HUES48 (cell line): ENCODE measurements around the gene ADGRL3.

Experiments used
- H3K27ac ChIP-seq: one replicate; pipeline ENCODE4 v1.7.0; 2013; ENCODE audit warnings: low read depth, low read length, inconsistent platforms
- H3K27me3 ChIP-seq: 2 replicates; pipeline ENCODE4 v1.6.1; 2013; ENCODE audit warnings: mild to moderate bottlenecking, low read length; ENCODE audit not compliant: control insufficient read depth, insufficient read depth
- H3K36me3 ChIP-seq: 2 replicates; pipeline ENCODE4 v1.6.1; 2013; ENCODE audit warnings: low read length; ENCODE audit not compliant: control insufficient read depth, insufficient read depth
- H3K4me1 ChIP-seq: 2 replicates; pipeline ENCODE4 v1.6.1; 2013; ENCODE audit warnings: mild to moderate bottlenecking, low read length; ENCODE audit not compliant: control insufficient read depth, insufficient read depth
- H3K4me3 ChIP-seq: 2 replicates; pipeline ENCODE4 v1.5.1; 2013; ENCODE audit warnings: mild to moderate bottlenecking, low read depth, low read length
- H3K9ac ChIP-seq: 2 replicates; pipeline ENCODE4 v1.6.1; 2013; ENCODE audit warnings: mild to moderate bottlenecking, low read depth, low read length, moderate library complexity
- H3K9me3 ChIP-seq: 2 replicates; pipeline ENCODE4 v1.6.1; 2013; ENCODE audit warnings: low read length; ENCODE audit not compliant: control insufficient read depth, insufficient read depth

ADGRL3 gene

DNA sequence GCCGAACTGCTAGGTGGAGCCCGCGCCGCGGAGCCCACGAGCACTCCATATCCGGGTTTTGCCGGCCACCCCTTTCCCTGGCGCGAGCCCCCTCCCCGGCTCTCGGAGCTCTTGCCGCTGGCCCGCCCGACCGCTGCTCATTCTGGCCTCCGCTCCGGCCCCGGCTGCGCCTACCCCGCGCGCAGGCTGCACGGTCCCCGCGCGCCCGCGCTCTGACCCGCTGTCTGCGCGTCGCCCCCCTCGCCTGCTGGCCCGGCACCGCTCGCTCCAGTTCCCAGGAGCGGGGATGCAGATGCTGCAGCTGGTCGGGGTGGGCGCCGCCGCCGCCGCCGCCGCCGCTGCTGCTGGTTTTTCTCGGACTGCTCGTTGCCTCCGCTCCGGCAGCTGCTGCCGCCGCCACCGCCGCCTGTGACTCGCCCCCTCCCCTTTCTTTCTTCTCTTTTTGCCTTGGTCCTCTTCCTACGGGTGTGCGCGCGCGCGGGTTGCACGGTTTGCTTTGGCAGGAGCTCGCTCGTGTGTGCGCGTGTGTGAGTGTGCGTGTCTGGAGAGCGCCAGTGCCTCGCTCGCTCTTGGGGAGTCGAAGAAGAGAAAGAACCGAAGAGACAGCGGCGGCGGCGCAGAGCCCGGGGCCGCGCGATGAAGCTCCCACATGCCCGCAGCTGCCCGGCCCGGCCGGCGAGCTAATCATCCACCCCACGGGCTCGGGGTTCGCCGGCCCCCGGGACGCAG, at the start of gene ADGRL3:
ADGRL3 (plus strand) TSS at position 140 of the 729 bp plus-strand sequence.
- no peaks in the 10 kb centered on the region for H3K9me3 ChIP-seq
- peak within 1 kb of the TSS; percentile 57; the same call in 1 of the 2 replicates for H3K9ac ChIP-seq
- peak within 1 kb of the TSS; percentile 38 for H3K27ac ChIP-seq
- peak within 1 kb of the TSS; percentile 69 for H3K4me3 ChIP-seq
- H3K27me3 ChIP-seq = peaks cover 62% of the 10 kb centered on the region
- peaks cover 24% of the 10 kb centered on the region for H3K4me1 ChIP-seq
- no peaks in the 10 kb centered on the region for H3K36me3 ChIP-seq

DNA sequence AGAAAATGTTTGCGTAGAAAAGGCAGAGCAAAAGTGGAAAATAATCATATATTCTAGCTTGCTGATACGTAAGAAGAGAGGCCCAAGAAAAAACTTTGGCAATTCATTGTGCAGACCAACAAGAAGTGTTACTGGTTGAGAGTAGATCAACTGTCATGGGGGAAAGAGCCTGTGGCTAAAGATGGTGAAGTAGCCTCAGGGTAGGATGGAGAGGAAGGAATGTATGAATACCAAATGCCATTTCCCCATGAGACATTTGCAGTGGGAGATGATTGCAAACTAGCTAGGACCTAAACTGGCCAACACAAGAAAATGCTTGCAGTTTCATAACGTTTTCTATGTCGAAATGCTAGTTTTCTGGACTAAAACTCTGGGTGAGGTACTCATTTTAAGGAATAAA, 47.7 kb upstream of the ADGRL3 start:
- Histone ChIP-seq H3K27me3 (no peaks in the 10 kb centered on the region), H3K4me1 (peaks cover 16% of the 10 kb centered on the region), H3K9me3 (no peaks in the 10 kb centered on the region), H3K4me3 (no peak overlapping the region), H3K36me3 (no peaks in the 10 kb centered on the region), H3K27ac (no peak overlapping the region), H3K9ac (no peak overlapping the region)

- peaks cover 16% of the 10 kb centered on the region for H3K4me1 ChIP-seq
- no peak overlapping the region for H3K4me3 ChIP-seq
- no peaks in the 10 kb centered on the region for H3K36me3 ChIP-seq
- no peaks in the 10 kb centered on the region for H3K27me3 ChIP-seq
- no peak overlapping the region for H3K27ac ChIP-seq
- no peaks in the 10 kb centered on the region for H3K9me3 ChIP-seq
- H3K9ac ChIP-seq = no peak overlapping the region
Observed at GRCh38 chr4:61160478-61160877, 39.6 kb upstream of the ADGRL3 start.

DNA sequence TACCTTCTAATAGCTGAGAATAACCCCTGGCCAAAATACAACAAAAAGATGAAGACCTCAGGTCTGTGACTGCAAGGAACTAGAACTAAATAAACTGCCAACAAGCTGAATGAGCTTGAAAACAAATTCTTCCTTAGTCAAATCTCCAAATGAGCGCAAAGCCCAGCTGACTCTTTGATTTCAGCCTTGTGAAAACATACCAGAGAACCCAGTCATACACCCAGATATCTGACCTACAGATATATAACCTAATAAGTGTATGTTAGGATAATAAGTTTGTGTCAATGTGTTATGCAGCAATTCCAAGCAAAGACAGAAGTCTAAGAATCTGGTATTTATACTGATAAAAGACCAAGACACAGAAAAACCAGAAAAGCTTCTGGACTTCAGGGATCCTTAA, 38.0 kb upstream of the ADGRL3 start:
- Histone ChIP-seq H3K9me3 (no peaks in the 10 kb centered on the region), H3K9ac (no peak overlapping the region)

DNA sequence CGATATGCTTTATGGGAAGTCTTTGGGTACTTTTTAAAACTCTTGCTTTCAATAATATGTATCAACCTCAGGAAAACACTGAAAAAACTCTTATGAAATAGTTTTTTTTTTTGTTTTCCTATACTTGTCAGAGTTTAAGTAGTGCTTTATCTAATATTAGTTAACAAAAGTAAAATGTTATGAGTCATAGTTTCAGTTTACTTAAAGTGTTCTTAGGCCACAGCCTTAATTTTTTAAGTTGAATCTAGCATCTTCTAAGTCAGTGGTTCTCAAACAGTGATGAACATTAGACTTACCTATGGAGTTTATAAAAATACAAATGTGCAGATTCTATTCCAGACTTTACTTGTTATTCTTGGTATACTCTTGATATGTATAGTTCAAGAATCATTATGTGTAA, 26.3 kb upstream of the ADGRL3 start:
- Histone ChIP-seq H3K27ac (no peak overlapping the region), H3K27me3 (no peaks in the 10 kb centered on the region), H3K4me1 (no peaks in the 10 kb centered on the region), H3K9ac (no peak overlapping the region), H3K4me3 (no peak overlapping the region), H3K9me3 (no peaks in the 10 kb centered on the region), H3K36me3 (no peaks in the 10 kb centered on the region)

More for the DNA sequence above, 38.0 kb upstream of the ADGRL3 start:
- Histone ChIP-seq H3K27me3 (no peaks in the 10 kb centered on the region), H3K36me3 (no peaks in the 10 kb centered on the region), H3K4me1 (peaks cover 10% of the 10 kb centered on the region; the same call in 1 of the 2 replicates), H3K4me3 (no peak overlapping the region), H3K27ac (no peak overlapping the region)

- no peaks in the 10 kb centered on the region for H3K4me1 ChIP-seq
- H3K9ac ChIP-seq = no peak overlapping the region
- H3K27ac ChIP-seq = no peak overlapping the region
- no peak overlapping the region for H3K4me3 ChIP-seq
- H3K9me3 ChIP-seq = no peaks in the 10 kb centered on the region
- H3K36me3 ChIP-seq = no peaks in the 10 kb centered on the region
- no peaks in the 10 kb centered on the region for H3K27me3 ChIP-seq
Observed at GRCh38 chr4:61175495-61175894, 24.6 kb upstream of the ADGRL3 start.

GRCh38 chr4:61177367-61177766, 22.8 kb upstream of the ADGRL3 start:
- H3K27me3 ChIP-seq = no peaks in the 10 kb centered on the region
- no peaks in the 10 kb centered on the region for H3K36me3 ChIP-seq
- no peaks in the 10 kb centered on the region for H3K4me1 ChIP-seq
- H3K9ac ChIP-seq = no peak overlapping the region
- no peak overlapping the region for H3K4me3 ChIP-seq
- no peaks in the 10 kb centered on the region for H3K9me3 ChIP-seq
- no peak overlapping the region for H3K27ac ChIP-seq

DNA sequence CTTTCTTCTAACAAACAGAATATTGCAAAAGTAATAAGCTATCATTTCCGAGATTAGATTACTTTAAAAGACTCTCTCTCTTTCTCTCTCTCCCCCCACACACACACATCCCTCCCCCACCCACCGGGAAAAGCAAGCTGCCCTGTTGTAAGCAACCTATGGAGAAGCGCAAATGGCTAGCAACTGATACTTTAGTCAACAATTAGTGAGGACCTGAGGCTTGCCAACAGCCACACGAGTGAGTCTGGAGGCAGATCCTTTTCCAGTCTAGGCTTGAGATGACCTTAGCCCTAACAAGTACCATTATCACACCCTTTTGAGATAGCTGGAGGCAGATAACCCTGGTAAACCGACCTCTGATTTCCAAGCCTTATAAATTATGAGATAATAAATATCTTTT, 19.7 kb upstream of the ADGRL3 start:
- no peaks in the 10 kb centered on the region for H3K4me1 ChIP-seq
- no peak overlapping the region for H3K4me3 ChIP-seq
- peaks cover 7% of the 10 kb centered on the region; the same call in 1 of the 2 replicates for H3K9me3 ChIP-seq
- no peaks in the 10 kb centered on the region for H3K27me3 ChIP-seq
- no peak overlapping the region for H3K27ac ChIP-seq
- H3K9ac ChIP-seq = no peak overlapping the region
- H3K36me3 ChIP-seq = no peaks in the 10 kb centered on the region

DNA sequence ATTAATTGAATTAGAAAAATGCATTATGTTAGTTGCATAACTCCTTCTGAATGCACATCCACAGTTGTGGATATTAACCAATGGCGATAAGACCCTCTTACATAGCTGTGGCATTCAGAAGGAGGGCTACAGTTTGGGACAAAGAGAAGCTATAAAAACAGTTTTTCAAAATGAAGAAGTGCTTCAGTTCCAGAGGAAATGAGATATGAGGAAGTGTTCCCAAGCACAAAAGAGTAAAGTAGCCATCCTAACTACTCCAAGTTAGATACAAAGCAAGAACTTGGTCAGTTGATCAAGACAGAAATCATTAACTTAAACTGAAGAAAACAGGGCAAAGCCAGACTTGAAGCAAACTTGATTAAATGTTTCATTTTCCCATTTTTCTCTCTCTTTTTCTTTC, 17.2 kb upstream of the ADGRL3 start:
- Histone ChIP-seq H3K4me3 (no peak overlapping the region), H3K4me1 (no peaks in the 10 kb centered on the region), H3K27me3 (no peaks in the 10 kb centered on the region), H3K36me3 (no peaks in the 10 kb centered on the region), H3K9me3 (peaks cover 7% of the 10 kb centered on the region; the same call in 1 of the 2 replicates), H3K27ac (no peak overlapping the region), H3K9ac (no peak overlapping the region)

DNA sequence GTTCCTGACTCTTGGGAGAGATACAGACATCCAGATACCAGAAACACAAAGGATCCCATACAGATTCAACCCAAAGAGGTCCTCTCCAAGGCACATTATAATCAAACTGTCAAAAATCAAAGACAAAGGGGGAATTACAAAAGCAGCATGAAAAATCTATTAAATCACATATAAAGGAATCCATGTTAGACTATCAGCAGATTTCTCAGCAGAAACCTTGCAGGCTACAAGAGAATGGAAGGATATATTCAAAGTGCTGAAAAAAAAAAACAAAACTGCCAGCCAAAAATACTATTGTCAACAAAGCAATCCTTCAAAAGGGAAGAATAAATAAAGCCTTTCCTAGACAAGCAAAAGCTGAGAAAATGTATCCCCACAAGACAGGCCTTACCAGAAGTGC, 14.8 kb upstream of the ADGRL3 start:
- H3K27ac ChIP-seq = no peak overlapping the region
- H3K9ac ChIP-seq = no peak overlapping the region
- H3K4me1 ChIP-seq = no peaks in the 10 kb centered on the region
- no peaks in the 10 kb centered on the region for H3K27me3 ChIP-seq
- H3K9me3 ChIP-seq = peaks cover 7% of the 10 kb centered on the region; the same call in 1 of the 2 replicates
- H3K4me3 ChIP-seq = no peak overlapping the region
- no peaks in the 10 kb centered on the region for H3K36me3 ChIP-seq

DNA sequence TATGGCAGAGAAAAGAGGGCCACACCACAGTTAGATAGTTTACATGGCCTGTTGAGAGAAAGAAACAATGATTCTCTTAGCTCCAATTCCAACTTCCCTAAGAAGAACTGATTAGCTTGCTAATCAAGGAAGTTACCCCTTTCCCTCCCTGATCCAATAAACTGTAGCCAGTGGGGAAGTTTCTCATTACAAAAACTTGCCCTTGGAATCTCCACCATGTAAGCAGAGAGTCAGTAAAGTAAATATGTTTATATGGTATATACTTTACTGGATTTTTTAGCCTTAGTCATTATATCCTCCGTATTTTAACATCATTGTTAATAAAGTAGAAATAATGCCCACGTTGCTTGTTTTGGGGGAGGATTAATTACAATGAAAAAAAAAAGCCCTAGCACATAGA, 7.7 kb upstream of the ADGRL3 start:
- no peak overlapping the region for H3K4me3 ChIP-seq
- no peaks in the 10 kb centered on the region for H3K27me3 ChIP-seq
- H3K27ac ChIP-seq = no peak overlapping the region
- H3K36me3 ChIP-seq = no peaks in the 10 kb centered on the region
- no peaks in the 10 kb centered on the region for H3K9me3 ChIP-seq
- no peaks in the 10 kb centered on the region for H3K4me1 ChIP-seq
- H3K9ac ChIP-seq = no peak overlapping the region
